GM18526 (cell line): ENCODE measurements around the gene RNF135.

Source experiments
- POLR2A ChIP-seq: IDR thresholded peaks from 3 replicates; pipeline ENCODE4 v1.6.1; 2011; ENCODE audit not compliant: insufficient read length; ENCODE audit errors: extremely low read depth

RNF135 gene, protein sequence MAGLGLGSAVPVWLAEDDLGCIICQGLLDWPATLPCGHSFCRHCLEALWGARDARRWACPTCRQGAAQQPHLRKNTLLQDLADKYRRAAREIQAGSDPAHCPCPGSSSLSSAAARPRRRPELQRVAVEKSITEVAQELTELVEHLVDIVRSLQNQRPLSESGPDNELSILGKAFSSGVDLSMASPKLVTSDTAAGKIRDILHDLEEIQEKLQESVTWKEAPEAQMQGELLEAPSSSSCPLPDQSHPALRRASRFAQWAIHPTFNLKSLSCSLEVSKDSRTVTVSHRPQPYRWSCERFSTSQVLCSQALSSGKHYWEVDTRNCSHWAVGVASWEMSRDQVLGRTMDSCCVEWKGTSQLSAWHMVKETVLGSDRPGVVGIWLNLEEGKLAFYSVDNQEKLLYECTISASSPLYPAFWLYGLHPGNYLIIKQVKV

GRCh38 chr17:30970831-30971567 lies at the start of gene RNF135:
RNF135 (plus strand) TSS chr17:30971039; CDS start chr17:30971074, 35 bp downstream.
- peak; percentile 96 for TF ChIP-seq POLR2A

GRCh38 chr17:30921544-30922196 lies 49.2 kb upstream of the RNF135 start, which contains the start of gene ADAP2:
ADAP2 (plus strand) TSS chr17:30921945; CDS start chr17:30922015, 70 bp downstream.
- TF ChIP-seq POLR2A: no peak

GRCh38 chr17:30922235-30923030 lies 48.4 kb upstream of the RNF135 start:
- TF ChIP-seq POLR2A: no peak

- no peak for TF ChIP-seq POLR2A
Observed at GRCh38 chr17:30924341-30924740, 46.5 kb upstream of the RNF135 start.

DNA sequence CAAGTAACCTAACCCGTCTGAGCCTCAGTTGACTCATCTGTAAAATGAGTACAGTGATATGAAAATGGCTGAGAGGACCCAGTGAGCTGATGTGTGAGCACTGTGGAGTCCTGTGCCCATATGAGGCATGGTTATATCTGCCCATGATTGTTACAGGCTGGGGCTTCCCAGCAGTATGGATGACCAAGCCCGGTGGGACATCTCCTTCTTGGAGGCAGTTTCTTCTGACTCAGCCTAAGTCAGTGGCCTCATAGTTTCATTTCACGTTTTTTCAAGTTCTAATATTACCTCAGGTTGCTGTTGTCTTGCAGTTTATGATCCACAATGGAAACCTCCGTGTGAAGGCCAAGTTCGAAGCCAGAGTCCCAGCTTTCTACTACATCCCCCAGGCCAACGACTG lies 44.3 kb upstream of the RNF135 start:
- TF ChIP-seq POLR2A: no peak

DNA sequence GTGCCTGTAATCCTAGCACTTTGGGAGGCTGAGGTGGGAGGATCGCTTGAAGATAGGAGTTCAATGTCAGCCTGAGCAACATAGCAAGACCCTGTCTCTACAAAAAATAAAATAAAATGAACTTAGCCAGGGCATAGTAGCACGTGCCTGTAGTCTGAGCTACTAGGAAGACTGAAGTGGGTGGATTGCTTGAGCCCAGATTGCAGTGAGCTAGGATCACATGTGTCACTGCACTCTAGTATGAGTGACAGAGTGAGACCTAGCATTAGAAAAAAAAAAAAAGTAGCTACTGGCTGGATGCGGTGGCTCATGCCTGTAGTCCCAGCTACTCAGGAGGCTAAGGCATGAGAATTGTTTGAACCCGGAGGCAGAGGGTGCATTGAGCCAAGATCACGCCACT lies 43.1 kb upstream of the RNF135 start:
- no peak for TF ChIP-seq POLR2A

- no peak for TF ChIP-seq POLR2A
Observed at GRCh38 chr17:30928584-30928983, 42.3 kb upstream of the RNF135 start.

DNA sequence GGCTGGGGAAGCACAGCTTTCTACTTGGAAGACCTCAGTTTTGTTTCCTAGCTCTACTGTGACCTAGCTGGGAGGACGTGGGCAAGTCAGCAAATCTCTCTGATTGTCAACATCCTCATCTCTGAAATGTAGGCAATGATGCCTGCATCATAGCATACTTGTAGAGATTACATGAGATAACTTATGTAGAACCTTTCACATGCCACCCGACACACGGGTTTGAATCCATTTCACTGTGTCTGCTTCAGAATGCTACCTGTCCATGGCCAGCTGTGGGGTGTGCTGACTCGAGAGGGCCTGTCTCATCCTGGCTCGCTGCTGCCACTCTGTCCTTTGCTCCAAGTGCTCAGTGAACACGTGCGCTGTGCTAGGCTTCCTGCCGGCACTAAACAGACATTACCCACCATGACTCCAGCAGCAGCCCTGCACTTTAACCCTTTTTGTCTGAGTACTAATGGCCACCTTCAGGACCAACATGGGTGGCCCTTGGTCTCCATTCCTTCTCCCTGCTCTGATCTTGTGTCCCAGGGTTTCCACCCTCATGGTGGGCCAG lies 41.7 kb upstream of the RNF135 start:
- no peak for TF ChIP-seq POLR2A

GRCh38 chr17:30930495-30930894 lies 40.3 kb upstream of the RNF135 start:
- TF ChIP-seq POLR2A: no peak

GRCh38 chr17:30933966-30934365 lies 36.9 kb upstream of the RNF135 start:
- no peak for TF ChIP-seq POLR2A

- no peak for TF ChIP-seq POLR2A
Observed at GRCh38 chr17:30939051-30939689, 31.7 kb upstream of the RNF135 start.

DNA sequence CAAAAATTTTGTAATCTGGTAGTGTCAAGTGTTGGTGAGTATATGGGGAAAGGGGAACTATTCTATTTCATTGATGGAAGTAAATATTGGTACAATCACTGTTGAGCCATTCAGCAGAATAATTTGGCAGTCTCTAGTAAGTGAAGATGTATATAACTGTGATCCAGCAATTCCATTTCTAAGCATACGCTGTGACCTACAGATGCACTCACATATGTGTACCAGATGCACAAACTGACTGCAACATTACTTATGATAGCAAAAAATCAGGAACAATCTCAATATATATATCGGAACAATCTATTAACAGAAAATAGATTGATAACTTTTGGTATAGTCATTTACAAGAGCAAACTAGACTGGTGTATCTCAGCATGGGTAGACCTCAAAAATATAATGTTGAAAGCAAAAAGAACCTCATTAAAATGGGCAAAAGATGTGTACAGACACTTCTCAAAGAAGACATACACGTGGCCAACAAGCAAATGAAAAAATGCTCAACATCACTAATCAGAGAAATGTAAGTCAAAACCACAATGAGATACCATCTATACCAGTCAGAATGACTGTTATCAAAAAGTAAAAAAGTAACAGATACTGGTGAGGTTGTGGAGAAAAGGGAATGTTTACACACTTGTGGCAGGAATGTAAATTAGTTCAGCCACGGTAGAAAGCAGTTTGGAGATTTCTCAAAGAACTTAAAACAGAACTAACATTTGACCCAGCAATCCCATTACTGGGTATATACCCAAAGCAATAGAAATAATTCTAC lies 28.3 kb upstream of the RNF135 start:
- no peak for TF ChIP-seq POLR2A

DNA sequence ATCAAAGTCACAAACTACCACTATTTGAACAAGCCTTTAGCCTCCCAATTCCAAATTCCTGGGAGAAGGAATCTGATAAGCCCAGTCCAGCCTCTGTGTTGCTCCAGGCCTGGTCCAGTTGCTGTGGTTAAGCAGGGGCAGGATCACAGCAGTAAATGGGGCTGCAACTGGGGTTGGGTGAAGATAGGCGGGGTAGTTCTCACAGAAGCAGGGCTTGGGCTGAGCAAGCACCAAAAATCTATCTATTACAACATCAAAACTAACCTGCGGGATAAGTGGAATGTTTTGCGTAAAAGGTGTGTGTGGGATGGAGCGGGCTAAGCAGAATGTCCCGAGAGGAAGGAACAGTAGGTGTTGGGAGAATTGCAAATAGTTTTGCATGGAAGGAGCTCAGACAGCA lies 23.0 kb upstream of the RNF135 start:
- no peak for TF ChIP-seq POLR2A
